Measurements from ENCODE around the gene NFE2. TPM values are rescaled to one million over a fixed set of nuclear protein-coding genes. Genes with fewer than 3 reads are reported as not detected.
"Not testable (repeated sequence)": the region's sequence is repeated elsewhere in the genome, so short reads cannot be mapped to it uniquely, and the experiment has no call there.

The NFE2 gene
- polyA plus RNA-seq, 4 donors, result 0.07 to 0.30 TPM; not detected in 2

- H3K9me3 ChIP-seq (ENCODE audit: control insufficient read depth in 2 of 2, insufficient read depth in 1 of 2, low read depth in 1 of 2, low read length in 1 of 2), result no peaks in the 10 kb centered on the region
- peaks cover 2 to 40% (median 5%) of the 10 kb centered on the region in 3 donors for H3K4me1 ChIP-seq (ENCODE audit: control insufficient read depth in 3 of 3, insufficient read depth in 2 of 3, low read depth in 1 of 3, low read length in 2 of 3)
Measured at GRCh38 chr12:54282949-54283593, 17.7 kb downstream of the NFE2 start.

DNA sequence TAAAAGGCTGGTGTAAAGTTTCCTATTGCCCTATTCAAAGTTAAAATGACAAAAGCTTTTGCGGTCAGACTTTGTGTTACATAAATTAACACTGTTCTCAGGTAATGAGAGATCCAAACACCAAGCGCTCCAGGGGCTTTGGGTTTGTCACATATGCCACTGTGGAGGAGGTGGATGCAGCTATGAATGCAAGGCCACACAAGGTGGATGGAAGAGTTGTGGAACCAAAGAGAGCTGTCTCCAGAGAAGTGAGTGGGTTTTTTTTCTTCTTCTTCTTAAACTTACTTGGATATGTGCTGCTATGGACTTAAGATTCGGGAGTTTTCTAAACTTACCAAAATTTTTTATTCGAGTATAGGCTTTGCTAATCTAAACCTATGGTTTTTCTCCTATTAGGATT lies 19.1 kb downstream of the NFE2 start:
- 2 to 7% (median 5%) methylated on average over 4 of the region's 4 CpGs for WGBS, 3 donors
- peaks cover 5 to 36% (median 5%) of the 10 kb centered on the region in 3 donors for H3K4me1 ChIP-seq (ENCODE audit: control insufficient read depth in 3 of 3, insufficient read depth in 2 of 3, low read depth in 1 of 3, low read length in 2 of 3)
- not testable (repeated sequence) for DNase-seq; H3K27me3 ChIP-seq (ENCODE audit: control insufficient read depth in 3 of 3, insufficient read depth in 3 of 3, low read length in 3 of 3); FAIRE-seq; H3K9me3 ChIP-seq (ENCODE audit: control insufficient read depth in 2 of 2, insufficient read depth in 1 of 2, low read depth in 1 of 2, low read length in 1 of 2)
- H3K27ac ChIP-seq (ENCODE audit: low read depth in 1 of 3, low read length in 2 of 3), result peak overlapping the region in 1 of 3 donors; percentile 88
- peak overlapping the region; percentile 66 to 82 (median 74) for H3K4me3 ChIP-seq (ENCODE audit: low read depth in 1 of 3, low read length in 3 of 3)
- peaks cover 20 to 26% (median 25%) of the 10 kb centered on the region in 3 donors for H3K36me3 ChIP-seq (ENCODE audit: control insufficient read depth in 3 of 3, insufficient read depth in 2 of 3, low read depth in 1 of 3, low read length in 3 of 3)

More at GRCh38 chr12:54282949-54283593, 17.7 kb downstream of the NFE2 start:
- Histone ChIP-seq H3K27me3 (ENCODE audit: control insufficient read depth in 3 of 3, insufficient read depth in 3 of 3, low read length in 3 of 3) (no peaks in the 10 kb centered on the region), H3K36me3 (ENCODE audit: control insufficient read depth in 3 of 3, insufficient read depth in 2 of 3, low read depth in 1 of 3, low read length in 3 of 3) (peaks cover 23 to 30% (median 27%) of the 10 kb centered on the region in 3 donors), H3K4me3 (ENCODE audit: low read depth in 1 of 3, low read length in 3 of 3) (peak overlapping the region; percentile 17 to 82 (median 66)), H3K27ac (ENCODE audit: low read depth in 1 of 3, low read length in 2 of 3) (peak overlapping the region in 1 of 3 donors; percentile 14)
- no peak for DNase-seq
- no peak for FAIRE-seq
- WGBS, 3 donors, result 7 to 25% (median 13%) methylated on average over 11 of the region's 11 CpGs

- DNase-seq; H3K9me3 ChIP-seq (ENCODE audit: control insufficient read depth in 2 of 2, insufficient read depth in 1 of 2, low read depth in 1 of 2, low read length in 1 of 2); H3K27me3 ChIP-seq (ENCODE audit: control insufficient read depth in 3 of 3, insufficient read depth in 3 of 3, low read length in 3 of 3); FAIRE-seq: not testable (repeated sequence)
- H3K27ac ChIP-seq (ENCODE audit: low read depth in 1 of 3, low read length in 2 of 3), result peak overlapping the region; percentile 65 to 95 (median 88)
- peaks cover 18 to 25% (median 25%) of the 10 kb centered on the region in 3 donors for H3K36me3 ChIP-seq (ENCODE audit: control insufficient read depth in 3 of 3, insufficient read depth in 2 of 3, low read depth in 1 of 3, low read length in 3 of 3)
- H3K4me3 ChIP-seq (ENCODE audit: low read depth in 1 of 3, low read length in 3 of 3), result peak overlapping the region; percentile 66 to 82 (median 74)
- WGBS, 3 donors, result 0% methylated on average over 10 of the region's 10 CpGs
- H3K4me1 ChIP-seq (ENCODE audit: control insufficient read depth in 3 of 3, insufficient read depth in 2 of 3, low read depth in 1 of 3, low read length in 2 of 3), result peaks cover 5 to 32% (median 5%) of the 10 kb centered on the region in 3 donors
Measured at GRCh38 chr12:54281261-54281638, 19.6 kb downstream of the NFE2 start.

GRCh38 chr12:54280468-54281260 lies 20.2 kb downstream of the NFE2 start, which contains the start of gene HNRNPA1:
TSS of gene HNRNPA1 (plus strand) at chr12:54280726. CDS start at chr12:54280808, 82 bp downstream.
- peak within 1 kb of the TSS; percentile 73 to 82 (median 74) for H3K4me3 ChIP-seq (ENCODE audit: low read depth in 1 of 3, low read length in 3 of 3)
- WGBS, 3 donors, result 0% methylated on average over 48 of the region's 48 CpGs
- no peaks in the 10 kb centered on the region for H3K9me3 ChIP-seq (ENCODE audit: control insufficient read depth in 2 of 2, insufficient read depth in 1 of 2, low read depth in 1 of 2, low read length in 1 of 2)
- H3K36me3 ChIP-seq (ENCODE audit: control insufficient read depth in 3 of 3, insufficient read depth in 2 of 3, low read depth in 1 of 3, low read length in 3 of 3), result peaks cover 17 to 20% (median 19%) of the 10 kb centered on the region in 3 donors
- peak; percentile 19 for FAIRE-seq
- peak; percentile 98 to 100 for DNase-seq
- peak within 1 kb of the TSS; percentile 90 to 95 (median 91) for H3K27ac ChIP-seq (ENCODE audit: low read depth in 1 of 3, low read length in 2 of 3)
- peaks cover 3 to 26% (median 5%) of the 10 kb centered on the region in 3 donors for H3K4me1 ChIP-seq (ENCODE audit: control insufficient read depth in 3 of 3, insufficient read depth in 2 of 3, low read depth in 1 of 3, low read length in 2 of 3)
- H3K27me3 ChIP-seq (ENCODE audit: control insufficient read depth in 3 of 3, insufficient read depth in 3 of 3, low read length in 3 of 3), result no peaks in the 10 kb centered on the region

GRCh38 chr12:54279632-54280467 lies 21.0 kb downstream of the NFE2 start, which contains the start of gene CBX5:
TSS of gene CBX5 (minus strand) at chr12:54280122. CDS start at chr12:54257650, 22,472 bp downstream.
- H3K27ac ChIP-seq (ENCODE audit: low read depth in 1 of 3, low read length in 2 of 3), result peak within 1 kb of the TSS; percentile 90 to 95 (median 91)
- no peaks in the 10 kb centered on the region for H3K27me3 ChIP-seq (ENCODE audit: control insufficient read depth in 3 of 3, insufficient read depth in 3 of 3, low read length in 3 of 3)
- peaks cover 15 to 20% (median 16%) of the 10 kb centered on the region in 3 donors for H3K36me3 ChIP-seq (ENCODE audit: control insufficient read depth in 3 of 3, insufficient read depth in 2 of 3, low read depth in 1 of 3, low read length in 3 of 3)
- H3K4me1 ChIP-seq (ENCODE audit: control insufficient read depth in 3 of 3, insufficient read depth in 2 of 3, low read depth in 1 of 3, low read length in 2 of 3), result peaks cover 3 to 20% (median 5%) of the 10 kb centered on the region in 3 donors
- 0% methylated on average over 47 to 49 of the region's 49 CpGs for WGBS, 3 donors
- FAIRE-seq (no peak), DNase-seq (peak; percentile 100)
- no peaks in the 10 kb centered on the region for H3K9me3 ChIP-seq (ENCODE audit: control insufficient read depth in 2 of 2, insufficient read depth in 1 of 2, low read depth in 1 of 2, low read length in 1 of 2)
- H3K4me3 ChIP-seq (ENCODE audit: low read depth in 1 of 3, low read length in 3 of 3), result peak within 1 kb of the TSS; percentile 73 to 82 (median 74)

- 0 to 1% (median 0%) methylated on average over 19 of the region's 19 CpGs for WGBS, 3 donors
- no peak for FAIRE-seq
Measured at GRCh38 chr12:54279227-54279631, 21.6 kb downstream of the NFE2 start.

GRCh38 chr12:54277823-54278276 lies 23.0 kb downstream of the NFE2 start:
- Histone ChIP-seq H3K4me3 (ENCODE audit: low read depth in 1 of 3, low read length in 3 of 3) (peak overlapping the region in 1 of 3 donors; percentile 12), H3K4me1 (ENCODE audit: control insufficient read depth in 3 of 3, insufficient read depth in 2 of 3, low read depth in 1 of 3, low read length in 2 of 3) (peaks cover 1 to 8% (median 5%) of the 10 kb centered on the region in 3 donors), H3K27ac (ENCODE audit: low read depth in 1 of 3, low read length in 2 of 3) (peak overlapping the region in 2 of 3 donors; percentile 18 to 90), H3K27me3 (ENCODE audit: control insufficient read depth in 3 of 3, insufficient read depth in 3 of 3, low read length in 3 of 3) (no peaks in the 10 kb centered on the region), H3K36me3 (ENCODE audit: control insufficient read depth in 3 of 3, insufficient read depth in 2 of 3, low read depth in 1 of 3, low read length in 3 of 3) (peaks cover 7 to 12% (median 7%) of the 10 kb centered on the region in 3 donors), H3K9me3 (ENCODE audit: control insufficient read depth in 2 of 2, insufficient read depth in 1 of 2, low read depth in 1 of 2, low read length in 1 of 2) (no peaks in the 10 kb centered on the region)
- DNase-seq (peak in 1 of 2 donors; percentile 20), FAIRE-seq (no peak)
- 31 to 40% (median 34%) methylated on average over 5 of the region's 5 CpGs for WGBS, 3 donors

More at GRCh38 chr12:54279227-54279631, 21.6 kb downstream of the NFE2 start:
- H3K27ac ChIP-seq (ENCODE audit: low read depth in 1 of 3, low read length in 2 of 3), result peak overlapping the region; percentile 90 to 95 (median 91)
- H3K4me3 ChIP-seq (ENCODE audit: low read depth in 1 of 3, low read length in 3 of 3), result peak overlapping the region; percentile 62 to 73 (median 64)
- no peaks in the 10 kb centered on the region for H3K27me3 ChIP-seq (ENCODE audit: control insufficient read depth in 3 of 3, insufficient read depth in 3 of 3, low read length in 3 of 3)
- DNase-seq, result no peak
- peaks cover 3 to 18% (median 5%) of the 10 kb centered on the region in 3 donors for H3K4me1 ChIP-seq (ENCODE audit: control insufficient read depth in 3 of 3, insufficient read depth in 2 of 3, low read depth in 1 of 3, low read length in 2 of 3)
- peaks cover 15 to 20% (median 16%) of the 10 kb centered on the region in 3 donors for H3K36me3 ChIP-seq (ENCODE audit: control insufficient read depth in 3 of 3, insufficient read depth in 2 of 3, low read depth in 1 of 3, low read length in 3 of 3)
- no peaks in the 10 kb centered on the region for H3K9me3 ChIP-seq (ENCODE audit: control insufficient read depth in 2 of 2, insufficient read depth in 1 of 2, low read depth in 1 of 2, low read length in 1 of 2)

All from small intestine (tissue), 7 donors.